Gastrocnemius medialis (tissue), 4 donors: Measurements from ENCODE around the gene L1CAM. TPM values are rescaled to one million over a fixed set of nuclear protein-coding genes. Genes with fewer than 3 reads are reported as not detected.

Experiments
- ATAC-seq, 2 donors: fragments of 150-250 bp; one replicate each; pipeline ENCODE4 v1.9.1; 2016
- DNase-seq, 2 donors: peaks; one replicate each; pipeline ENCODE4 v3.0.0-alpha.2; 2019
- H3K27ac ChIP-seq, 4 donors: fragments of 200-600 bp; sonication (generic); 1 replicate in 1 of 4; 2 replicates in 3 of 4; pipeline ENCODE4 v1.5.1; 2016 to 2018; ENCODE audit warnings: mild to moderate bottlenecking in 2 of 4, moderate library complexity in 1 of 4
- H3K27me3 ChIP-seq, 3 donors: fragments of 200-600 bp; sonication (generic) in 2 of 3; 1 replicate in 1 of 3; 2 replicates in 2 of 3; pipeline versions ENCODE4 v1.5.1 to v1.6.0; 2016 to 2019; ENCODE audit warnings: mild to moderate bottlenecking in 1 of 3, moderate library complexity in 1 of 3
- H3K36me3 ChIP-seq, 2 donors: fragments of 200-600 bp; sonication (generic) in 1 of 2; one replicate each; pipeline ENCODE4 v1.5.1; 2017 to 2018
- H3K4me1 ChIP-seq, 2 donors: fragments of 200-600 bp; sonication (generic) in 1 of 2; one replicate each; pipeline ENCODE4 v1.5.1; 2016 to 2017; ENCODE audit warnings: mild to moderate bottlenecking in 2 of 2
- H3K4me3 ChIP-seq, 4 donors: fragments of 200-600 bp; sonication (generic) in 3 of 4; 1 replicate in 1 of 4; 2 replicates in 3 of 4; pipeline ENCODE4 v1.5.1; 2016 to 2019; ENCODE audit warnings: mild to moderate bottlenecking in 2 of 4
- H3K9me3 ChIP-seq, 3 donors: fragments of 200-600 bp; sonication (generic) in 2 of 3; 1 replicate in 1 of 3; 2 replicates in 2 of 3; pipeline ENCODE4 v1.5.1; 2016 to 2019
- POLR2A ChIP-seq, 2 donors: fragments of 450-650 bp; IDR thresholded peaks; one replicate each; pipeline ENCODE4 v1.6.1; 2017; ENCODE audit warnings: antibody characterized with exemption in 2 of 2, mild to moderate bottlenecking in 2 of 2, moderate library complexity in 2 of 2
- in situ Hi-C, 4 donors: fragments of 200-750 bp; cut with MboI; loops; one replicate each; pipeline versions ENCODE4 v1.15.0 to v1.8.0; 2017; ENCODE audit warnings: low sequenced_read_pairs in 4 of 4
- intact Hi-C: fragments of 100-400 bp; cut with DNase I; formaldehyde crosslinking; loops from one replicate; pipeline ENCODE4 v1.15.1; 2023; ENCODE audit warnings: low total_unique reads
- total RNA-seq, 4 donors: library from RNA; depleted of rRNA; stranded (reverse); fragments of >200 nt; gene quantifications; one replicate each; pipeline versions ENCODE4 v1.1.0 to v1.2.3, GENCODE V29; 2016
- TF ChIP-seq, protein P1 (sequence below), 5 experiments: fragments of 450-650 bp in 3 of 5; fragments of 200-600 bp in 2 of 5; sonication (generic) in 2 of 5; IDR thresholded peaks in 4 of 5; conservative IDR thresholded peaks in 1 of 5; 1 replicate in 4 of 5; 2 replicates in 1 of 5; pipeline ENCODE4 v1.5.1; 2016 to 2019; ENCODE audit warnings: antibody characterized with exemption in 5 of 5, mild to moderate bottlenecking in 3 of 5, moderate library complexity in 3 of 5

The L1CAM gene
- total RNA-seq, 4 donors from 2014 or later: 0.05 to 0.62 (median 0.48) TPM

DNA sequence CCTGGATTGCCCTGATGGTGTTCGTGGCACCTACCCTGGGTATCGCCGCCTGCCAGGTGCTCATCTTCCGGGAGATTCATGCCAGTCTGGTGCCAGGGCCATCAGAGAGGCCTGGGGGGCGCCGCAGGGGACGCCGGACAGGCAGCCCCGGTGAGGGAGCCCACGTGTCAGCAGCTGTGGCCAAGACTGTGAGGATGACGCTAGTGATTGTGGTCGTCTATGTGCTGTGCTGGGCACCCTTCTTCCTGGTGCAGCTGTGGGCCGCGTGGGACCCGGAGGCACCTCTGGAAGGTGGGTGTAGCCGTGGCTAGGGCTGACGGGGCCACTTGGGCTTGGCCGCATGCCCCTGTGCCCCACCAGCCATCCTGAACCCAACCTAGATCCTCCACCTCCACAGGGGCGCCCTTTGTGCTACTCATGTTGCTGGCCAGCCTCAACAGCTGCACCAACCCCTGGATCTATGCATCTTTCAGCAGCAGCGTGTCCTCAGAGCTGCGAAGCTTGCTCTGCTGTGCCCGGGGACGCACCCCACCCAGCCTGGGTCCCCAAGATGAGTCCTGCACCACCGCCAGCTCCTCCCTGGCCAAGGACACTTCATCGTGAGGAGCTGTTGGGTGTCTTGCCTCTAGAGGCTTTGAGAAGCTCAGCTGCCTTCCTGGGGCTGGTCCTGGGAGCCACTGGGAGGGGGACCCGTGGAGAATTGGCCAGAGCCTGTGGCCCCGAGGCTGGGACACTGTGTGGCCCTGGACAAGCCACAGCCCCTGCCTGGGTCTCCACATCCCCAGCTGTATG is 20.3 kb upstream of the L1CAM start:
- DNase-seq: no peak
- in situ Hi-C loops: no loop called here
- Histone ChIP-seq H3K27me3 (no peaks in the 10 kb centered on the region), H3K4me1 (no peaks in the 10 kb centered on the region), H3K4me3 (no peak overlapping the region), H3K9me3 (no peaks in the 10 kb centered on the region), H3K36me3 (no peaks in the 10 kb centered on the region), H3K27ac (no peak overlapping the region)
- intact Hi-C loops: no loop called here
- TF ChIP-seq POLR2A (IDR thresholded peaks at IDR 0.05): no peak
- TF ChIP-seq, protein P1, sequence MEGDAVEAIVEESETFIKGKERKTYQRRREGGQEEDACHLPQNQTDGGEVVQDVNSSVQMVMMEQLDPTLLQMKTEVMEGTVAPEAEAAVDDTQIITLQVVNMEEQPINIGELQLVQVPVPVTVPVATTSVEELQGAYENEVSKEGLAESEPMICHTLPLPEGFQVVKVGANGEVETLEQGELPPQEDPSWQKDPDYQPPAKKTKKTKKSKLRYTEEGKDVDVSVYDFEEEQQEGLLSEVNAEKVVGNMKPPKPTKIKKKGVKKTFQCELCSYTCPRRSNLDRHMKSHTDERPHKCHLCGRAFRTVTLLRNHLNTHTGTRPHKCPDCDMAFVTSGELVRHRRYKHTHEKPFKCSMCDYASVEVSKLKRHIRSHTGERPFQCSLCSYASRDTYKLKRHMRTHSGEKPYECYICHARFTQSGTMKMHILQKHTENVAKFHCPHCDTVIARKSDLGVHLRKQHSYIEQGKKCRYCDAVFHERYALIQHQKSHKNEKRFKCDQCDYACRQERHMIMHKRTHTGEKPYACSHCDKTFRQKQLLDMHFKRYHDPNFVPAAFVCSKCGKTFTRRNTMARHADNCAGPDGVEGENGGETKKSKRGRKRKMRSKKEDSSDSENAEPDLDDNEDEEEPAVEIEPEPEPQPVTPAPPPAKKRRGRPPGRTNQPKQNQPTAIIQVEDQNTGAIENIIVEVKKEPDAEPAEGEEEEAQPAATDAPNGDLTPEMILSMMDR (IDR thresholded peaks at IDR 0.05 in 4 of 5, conservative IDR thresholded peaks at IDR 0.05 in 1 of 5): no peak
- ATAC-seq: no peak

DNA sequence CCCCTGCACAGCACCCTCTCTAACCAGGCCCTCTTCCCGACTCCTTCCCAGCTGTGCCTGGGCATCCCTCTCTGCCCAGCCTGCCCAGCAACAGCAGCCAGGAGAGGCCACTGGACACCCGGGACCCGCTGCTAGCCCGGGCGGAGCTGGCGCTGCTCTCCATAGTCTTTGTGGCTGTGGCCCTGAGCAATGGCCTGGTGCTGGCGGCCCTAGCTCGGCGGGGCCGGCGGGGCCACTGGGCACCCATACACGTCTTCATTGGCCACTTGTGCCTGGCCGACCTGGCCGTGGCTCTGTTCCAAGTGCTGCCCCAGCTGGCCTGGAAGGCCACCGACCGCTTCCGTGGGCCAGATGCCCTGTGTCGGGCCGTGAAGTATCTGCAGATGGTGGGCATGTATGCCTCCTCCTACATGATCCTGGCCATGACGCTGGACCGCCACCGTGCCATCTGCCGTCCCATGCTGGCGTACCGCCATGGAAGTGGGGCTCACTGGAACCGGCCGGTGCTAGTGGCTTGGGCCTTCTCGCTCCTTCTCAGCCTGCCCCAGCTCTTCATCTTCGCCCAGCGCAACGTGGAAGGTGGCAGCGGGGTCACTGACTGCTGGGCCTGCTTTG is 19.6 kb upstream of the L1CAM start:
- Histone ChIP-seq H3K36me3 (no peaks in the 10 kb centered on the region), H3K27ac (no peak overlapping the region), H3K4me3 (peak overlapping the region in 1 of 4 donors; percentile 45), H3K4me1 (peaks cover 0 to 6% of the 10 kb centered on the region in 2 donors), H3K27me3 (no peaks in the 10 kb centered on the region), H3K9me3 (no peaks in the 10 kb centered on the region)
- DNase-seq (no peak), ATAC-seq (no peak)
- intact Hi-C loops (no loop called here), in situ Hi-C loops (no loop called here)
- TF ChIP-seq POLR2A (IDR thresholded peaks at IDR 0.05): no peak
- TF ChIP-seq, protein P1 (IDR thresholded peaks at IDR 0.05 in 4 of 5, conservative IDR thresholded peaks at IDR 0.05 in 1 of 5): no peak

DNA sequence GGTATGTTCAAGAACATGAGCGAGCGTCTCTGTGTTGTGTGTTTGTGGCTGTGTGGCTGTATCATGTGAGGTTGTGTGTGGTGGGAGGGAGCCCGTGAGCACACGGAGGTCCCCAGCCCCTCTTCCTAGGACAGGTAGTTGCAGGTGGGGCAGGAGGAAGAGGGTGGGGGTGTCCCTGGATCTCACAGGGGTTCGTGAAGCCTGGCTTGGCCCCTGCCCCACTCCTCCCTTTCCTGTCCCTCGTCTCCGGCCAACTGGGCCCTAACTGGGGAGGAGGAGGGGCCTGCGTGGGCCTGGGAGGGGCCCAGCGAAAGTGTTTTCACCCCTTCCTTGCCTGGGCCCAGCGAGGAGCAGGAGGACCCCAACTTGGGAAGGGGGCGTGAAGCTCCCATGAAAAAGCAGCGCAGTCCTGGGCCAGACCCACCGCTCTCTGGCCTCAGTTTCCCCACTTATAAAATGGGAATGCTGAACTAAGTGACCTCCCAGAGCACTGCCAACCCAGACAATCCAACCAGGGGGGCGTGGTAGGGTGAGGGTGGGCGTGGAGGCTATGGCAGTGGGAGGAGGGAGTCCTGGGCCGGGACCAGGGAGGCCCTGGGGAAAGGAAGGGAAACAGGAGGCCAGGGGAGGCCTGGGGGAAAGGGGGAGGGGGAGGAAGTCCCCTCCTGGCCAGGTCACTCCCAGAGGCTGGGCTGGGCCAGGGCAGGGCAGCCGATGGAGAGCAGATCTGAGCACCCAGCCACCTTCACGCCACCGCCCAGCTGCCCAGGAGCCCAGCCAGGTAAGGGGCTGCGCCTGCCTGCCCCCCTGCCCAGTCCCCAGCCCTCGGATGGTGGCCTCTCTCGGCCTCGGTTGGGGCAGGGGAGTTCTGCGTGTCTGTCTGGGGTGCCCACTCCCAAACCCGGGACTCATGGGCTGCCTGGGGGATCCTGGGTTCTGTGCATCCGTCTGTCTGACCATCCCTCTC is 18.3 kb upstream of the L1CAM start, which contains the start of gene AVPR2:
Gene AVPR2 (plus strand): TSS at position 683 of the 967 bp plus-strand sequence. CDS start 473 bp downstream, outside the sequence.
- Histone ChIP-seq H3K4me3 (peak within 1 kb of the TSS in 3 of 4 donors; percentile 0 to 45 (median 11)), H3K27me3 (no peaks in the 10 kb centered on the region), H3K27ac (peak within 1 kb of the TSS in 3 of 4 donors; percentile 40 to 55 (median 48)), H3K4me1 (peaks cover 0 to 9% of the 10 kb centered on the region in 2 donors), H3K9me3 (no peaks in the 10 kb centered on the region), H3K36me3 (no peaks in the 10 kb centered on the region)
- in situ Hi-C loops (no loop called here), intact Hi-C loops (no loop called here)
- no peak for TF ChIP-seq POLR2A (IDR thresholded peaks at IDR 0.05)
- TF ChIP-seq, protein P1 (IDR thresholded peaks at IDR 0.05 in 4 of 5, conservative IDR thresholded peaks at IDR 0.05 in 1 of 5): no peak
- DNase-seq: no peak
- ATAC-seq: peak in 1 of 2 donors; percentile 42

DNA sequence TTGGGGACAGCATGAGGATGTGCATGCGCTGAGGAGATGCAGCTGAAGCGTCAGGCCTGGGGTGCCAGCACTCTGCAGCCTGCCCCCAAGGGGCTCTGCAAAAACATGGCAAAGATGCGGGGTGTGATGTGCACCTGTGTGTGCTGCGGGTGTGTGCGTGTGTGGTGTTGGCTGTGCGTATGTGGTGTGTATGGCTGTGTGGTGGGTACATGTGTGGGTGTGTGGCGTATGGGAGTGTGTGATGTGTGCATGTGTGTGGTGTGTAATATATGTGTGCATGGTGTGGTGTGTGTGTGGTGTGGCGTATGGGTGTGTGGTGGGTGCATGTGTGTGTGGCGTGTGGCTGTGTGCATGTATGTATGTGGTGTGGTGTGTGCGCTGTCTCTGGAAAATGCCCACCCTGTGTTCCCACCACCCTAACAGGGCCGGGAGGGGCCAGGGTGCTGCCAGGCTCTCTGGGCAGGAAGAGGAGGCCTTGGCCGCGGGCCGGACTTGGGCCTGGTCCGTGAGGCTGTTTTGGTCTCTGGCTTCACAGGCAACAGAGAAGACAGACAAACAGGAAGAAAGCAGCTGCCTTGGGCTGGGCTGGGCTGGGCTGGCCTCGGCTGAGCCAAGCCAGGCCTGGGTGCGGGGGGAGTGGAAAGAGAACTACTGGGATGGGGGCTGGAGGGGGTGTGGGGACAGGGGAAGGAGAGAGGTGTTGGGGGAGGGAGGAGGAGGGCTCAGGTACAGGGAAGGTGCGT is 17.4 kb upstream of the L1CAM start:
- no peak for DNase-seq
- intact Hi-C loops: no loop called here

More for the DNA sequence above, 17.4 kb upstream of the L1CAM start:
- TF ChIP-seq, protein P1 (IDR thresholded peaks at IDR 0.05 in 4 of 5, conservative IDR thresholded peaks at IDR 0.05 in 1 of 5): no peak
- TF ChIP-seq POLR2A (IDR thresholded peaks at IDR 0.05): no peak
- H3K9me3 ChIP-seq: no peaks in the 10 kb centered on the region
- ATAC-seq: no peak
- in situ Hi-C loops: no loop called here
- H3K27ac ChIP-seq: peak overlapping the region in 3 of 4 donors; percentile 40 to 55 (median 48)
- H3K36me3 ChIP-seq: no peaks in the 10 kb centered on the region
- peaks cover 0 to 1% (median 0%) of the 10 kb centered on the region in 3 donors for H3K27me3 ChIP-seq
- peaks cover 0 to 9% of the 10 kb centered on the region in 2 donors for H3K4me1 ChIP-seq
- H3K4me3 ChIP-seq: peak overlapping the region in 1 of 4 donors; percentile 45
